ENCODE data around the gene PDGFRB. TPM values are rescaled to one million over a fixed set of nuclear protein-coding genes. Genes with fewer than 3 reads are reported as not detected.

Gene PDGFRB
- polyA plus RNA-seq, 3 donors: 118 to 152 (median 152) TPM

GRCh38 chr5:150168864-150169263 lies 13.2 kb upstream of the PDGFRB start:
- no peak for DNase-seq (ENCODE audit: extremely low read depth in 1 of 11, low read depth in 9 of 11, low spot score in 4 of 11)

- DNase-seq (ENCODE audit: extremely low read depth in 1 of 11, low read depth in 9 of 11, low spot score in 4 of 11): no peak
Measured at GRCh38 chr5:150167908-150168307, 12.3 kb upstream of the PDGFRB start.

GRCh38 chr5:150167512-150167850 lies 11.8 kb upstream of the PDGFRB start:
- DNase-seq (ENCODE audit: extremely low read depth in 1 of 11, low read depth in 9 of 11, low spot score in 4 of 11): no peak

- no peak for DNase-seq (ENCODE audit: extremely low read depth in 1 of 11, low read depth in 9 of 11, low spot score in 4 of 11)
Measured at GRCh38 chr5:150166650-150167511, 11.2 kb upstream of the PDGFRB start, which contains the start of gene CDX1. TSS of gene CDX1 (plus strand) at chr5:150166778. CDS start at chr5:150166877, 99 bp downstream.

- no peak for DNase-seq (ENCODE audit: extremely low read depth in 1 of 11, low read depth in 9 of 11, low spot score in 4 of 11)
Measured at GRCh38 chr5:150166037-150166649, 10.5 kb upstream of the PDGFRB start.

GRCh38 chr5:150164211-150164980 lies 8.8 kb upstream of the PDGFRB start:
- no peak for DNase-seq (ENCODE audit: extremely low read depth in 1 of 11, low read depth in 9 of 11, low spot score in 4 of 11)

GRCh38 chr5:150163547-150164059 lies 8.0 kb upstream of the PDGFRB start:
- DNase-seq (ENCODE audit: extremely low read depth in 1 of 11, low read depth in 9 of 11, low spot score in 4 of 11): no peak

GRCh38 chr5:150163035-150163434 lies 7.4 kb upstream of the PDGFRB start:
- DNase-seq (ENCODE audit: extremely low read depth in 1 of 11, low read depth in 9 of 11, low spot score in 4 of 11): no peak

- no peak for DNase-seq (ENCODE audit: extremely low read depth in 1 of 11, low read depth in 9 of 11, low spot score in 4 of 11)
Measured at GRCh38 chr5:150162142-150162513, 6.5 kb upstream of the PDGFRB start.

GRCh38 chr5:150161242-150162141 lies 5.8 kb upstream of the PDGFRB start:
- peak in 1 of 11 donors; percentile 62 for DNase-seq (ENCODE audit: extremely low read depth in 1 of 11, low read depth in 9 of 11, low spot score in 4 of 11)

GRCh38 chr5:150160448-150161081 lies 4.9 kb upstream of the PDGFRB start:
- no peak for DNase-seq (ENCODE audit: extremely low read depth in 1 of 11, low read depth in 9 of 11, low spot score in 4 of 11)

- DNase-seq (ENCODE audit: extremely low read depth in 1 of 11, low read depth in 9 of 11, low spot score in 4 of 11): peak in 3 of 11 donors; percentile 56 to 77 (median 63)
Measured at GRCh38 chr5:150159741-150160179, 4.1 kb upstream of the PDGFRB start.

- no peak for DNase-seq (ENCODE audit: extremely low read depth in 1 of 11, low read depth in 9 of 11, low spot score in 4 of 11)
Measured at GRCh38 chr5:150159031-150159430, 3.4 kb upstream of the PDGFRB start.

- no peak for DNase-seq (ENCODE audit: extremely low read depth in 1 of 11, low read depth in 9 of 11, low spot score in 4 of 11)
Measured at GRCh38 chr5:150158170-150158949, 2.7 kb upstream of the PDGFRB start.

- no peak for DNase-seq (ENCODE audit: extremely low read depth in 1 of 11, low read depth in 9 of 11, low spot score in 4 of 11)
Measured at GRCh38 chr5:150157168-150157567, 1.5 kb upstream of the PDGFRB start.

- no peak for DNase-seq (ENCODE audit: extremely low read depth in 1 of 11, low read depth in 9 of 11, low spot score in 4 of 11)
Measured at GRCh38 chr5:150156540-150156939, 895 bp upstream of the PDGFRB start.

- DNase-seq (ENCODE audit: extremely low read depth in 1 of 11, low read depth in 9 of 11, low spot score in 4 of 11): no peak
Measured at GRCh38 chr5:150156027-150156368, 353 bp upstream of the PDGFRB start.

Measured in renal cortex interstitium (tissue), 11 donors.